K562 (cell line): ENCODE results near the gene COL23A1. TPM values are rescaled to one million over a fixed set of nuclear protein-coding genes. Genes with fewer than 3 reads are reported as not detected.
A peak's percentile ranks its signal among the peaks of the same experiment; 100 is the strongest.

ENCODE experiments used
- ATAC-seq: fragments of 200-7000 bp; cut with Tn5 transposase; 3 replicates; pipeline ENCODE4 v1.9.1; 2020; ENCODE audit warnings: moderate library complexity
- BruUV-seq: library from RNA; stranded (reverse); fragments of 400-500 nt; replicated peaks from 2 replicates; lab custom pipeline; 2021; lab: Mats Ljungman, UMichigan
- CTCF ChIA-PET: fragments of 300-600 bp; formaldehyde crosslinking; extraction: SDS; loops from one replicate; lab custom pipeline; 2021; ENCODE audit warnings: low intra/inter-chr PET ratio; lab: Yijun Ruan, JAX
- POLR2A ChIA-PET: fragments of 300-600, 350-650 bp; sonication (Branson Sonifier 250); formaldehyde crosslinking; extraction: SDS; loops from one replicate; lab custom pipeline; 2021; ENCODE audit warnings: antibody characterized with exemption, inconsistent platforms; lab: Yijun Ruan, JAX
- DNase-seq, 4 experiments: peaks; one replicate each; pipeline versions ENCODE4 v3.0.0 to v3.0.0-alpha.2; 2011 to 2018; ENCODE audit warnings: low spot score in 3 of 4, mixed read lengths in 3 of 4; ENCODE audit errors: extremely low read depth in 1 of 4
- FAIRE-seq: peaks from 2 replicates; lab custom pipeline; 2011; peaks lifted over from hg19 to GRCh38; lab: Jason Lieb, UNC
- H2AFZ ChIP-seq: 2 replicates; pipeline ENCODE4 v1.6.0; 2011; ENCODE audit warnings: low read depth, low read length, control low read depth, inconsistent platforms
- H3K27ac ChIP-seq: fragments of 200-600 bp; 3 replicates; pipeline ENCODE4 v1.8.0; 2011; ENCODE audit warnings: low read depth, mild to moderate bottlenecking, control low read depth, inconsistent platforms, low read length, moderate library complexity, mixed read lengths; ENCODE audit errors: extremely low read depth
- H3K27me3 ChIP-seq, 2 experiments: fragments of 300-600 bp in 1 of 2; 2 replicates in 1 of 2; 3 replicates in 1 of 2; pipeline versions ENCODE4 v1.6.0 to v1.8.0; 2011; ENCODE audit warnings: inconsistent platforms in 2 of 2, low read length in 2 of 2, mild to moderate bottlenecking in 1 of 2, mixed read lengths in 1 of 2, moderate library complexity in 1 of 2; ENCODE audit not compliant: control insufficient read depth in 2 of 2, insufficient read depth in 2 of 2
- H3K36me3 ChIP-seq: fragments of 300-600 bp; 3 replicates; pipeline ENCODE4 v1.8.0; 2011; ENCODE audit warnings: mild to moderate bottlenecking, low read length, inconsistent platforms; ENCODE audit not compliant: control insufficient read depth, insufficient read depth
- H3K4me1 ChIP-seq, 2 experiments: fragments of 200-600 bp in 1 of 2; replicated peaks in 1 of 2; 2 replicates in 1 of 2; 3 replicates in 1 of 2; pipeline versions ENCODE4 v1.5.1 to v1.8.0; 2011; ENCODE audit warnings: inconsistent platforms in 2 of 2, low read length in 2 of 2, mild to moderate bottlenecking in 1 of 2, mixed read lengths in 1 of 2, moderate library complexity in 1 of 2; ENCODE audit not compliant: control insufficient read depth in 2 of 2, insufficient read depth in 2 of 2
- H3K4me2 ChIP-seq: 2 replicates; pipeline ENCODE4 v1.6.1; 2011; ENCODE audit warnings: low read length, control low read depth, inconsistent platforms, mixed read lengths; ENCODE audit not compliant: insufficient read depth
- H3K4me3 ChIP-seq: fragments of 200-600 bp; sonication (generic), shearing (Covaris generic); 2 replicates; pipeline ENCODE4 v1.5.1; 2016; ENCODE audit warnings: control low read depth, inconsistent platforms
- H3K79me2 ChIP-seq: fragments of 200-600 bp; 3 replicates; pipeline ENCODE4 v1.8.0; 2011; ENCODE audit warnings: low read length, inconsistent platforms; ENCODE audit not compliant: control insufficient read depth, insufficient read depth
- H3K9ac ChIP-seq, 2 experiments: 2 replicates each; pipeline versions ENCODE4 v1.6.0 to v1.6.1; 2011; ENCODE audit warnings: low read depth in 2 of 2, low read length in 2 of 2, control low read depth in 1 of 2, inconsistent platforms in 1 of 2, mild to moderate bottlenecking in 1 of 2, mixed read lengths in 1 of 2; ENCODE audit not compliant: insufficient read depth in 1 of 2
- H3K9me1 ChIP-seq: one replicate; pipeline ENCODE4 v1.6.0; 2011; ENCODE audit warnings: inconsistent platforms, mild to moderate bottlenecking, low read length, moderate library complexity; ENCODE audit not compliant: control insufficient read depth, insufficient read depth
- H3K9me3 ChIP-seq: replicated peaks from 2 replicates; pipeline ENCODE4 v1.5.1; 2011; ENCODE audit warnings: low read depth, low read length, inconsistent platforms; ENCODE audit not compliant: control insufficient read depth, insufficient read depth
- H4K20me1 ChIP-seq: replicated peaks from 2 replicates; pipeline ENCODE4 v1.6.1; 2011; ENCODE audit warnings: low read length, inconsistent platforms, mixed read lengths; ENCODE audit not compliant: control insufficient read depth, insufficient read depth
- CREB1 ChIP-seq, 2 experiments: sonication (generic) in 1 of 2; formaldehyde crosslinking in 1 of 2; IDR thresholded peaks; 2 replicates each; pipeline versions ENCODE4 v1.6.1 to v1.8.0; 2012 to 2022; ENCODE audit warnings: inconsistent platforms in 1 of 2, mild to moderate bottlenecking in 1 of 2, missing genetic modification reagents in 1 of 2, moderate library complexity in 1 of 2
- CREBBP ChIP-seq: IDR thresholded peaks from one replicate; pipeline ENCODE4 v1.6.1; 2012; ENCODE audit warnings: low read depth, mild to moderate bottlenecking, control low read depth, inconsistent platforms, low read length
- DNMT1 ChIP-seq: fragments of 450-650 bp; IDR thresholded peaks from 2 replicates; pipeline ENCODE4 v1.6.1; 2016; ENCODE audit warnings: antibody characterized with exemption, mild to moderate bottlenecking
- EGR1 ChIP-seq: fragments of 450-650 bp; conservative IDR thresholded peaks from 2 replicates; pipeline ENCODE4 v1.6.1; 2017; ENCODE audit warnings: mild to moderate bottlenecking
- HDAC6 ChIP-seq: IDR thresholded peaks from 2 replicates; pipeline ENCODE4 v1.6.1; 2012; ENCODE audit warnings: low read depth, mild to moderate bottlenecking, control low read depth, inconsistent platforms, low read length, moderate library complexity
- KHSRP ChIP-seq: fragments of 450-650 bp; IDR thresholded peaks from 2 replicates; pipeline ENCODE4 v1.6.1; 2017
- LCOR ChIP-seq: sonication (generic); formaldehyde crosslinking; IDR thresholded peaks from 2 replicates; pipeline ENCODE4 v1.8.0; 2022; ENCODE audit warnings: mild to moderate bottlenecking, missing genetic modification reagents
- MNT ChIP-seq, 2 experiments: fragments of 450-650 bp; conservative IDR thresholded peaks; 2 replicates each; pipeline ENCODE4 v1.6.1; 2017; ENCODE audit warnings: mild to moderate bottlenecking in 2 of 2, moderate library complexity in 2 of 2
- NR2C2 ChIP-seq, 2 experiments: fragments of 200-800 bp in 1 of 2; sonication (Bioruptor generic) in 1 of 2; sonication (generic) in 1 of 2; formaldehyde crosslinking in 1 of 2; IDR thresholded peaks; 2 replicates each; pipeline versions ENCODE4 v1.6.1 to v1.8.0; 2016 to 2022; ENCODE audit warnings: mild to moderate bottlenecking in 1 of 2, missing compliant biosample characterization in 1 of 2, missing genetic modification characterization in 1 of 2, missing genetic modification reagents in 1 of 2
- PCBP2 ChIP-seq: fragments of 200-400 bp; formaldehyde crosslinking; IDR thresholded peaks from 2 replicates; pipeline ENCODE4 v1.6.1; 2018; ENCODE audit warnings: low read length, low read depth, mild to moderate bottlenecking, moderate library complexity; ENCODE audit not compliant: poor library complexity, severe bottlenecking
- POLR2B ChIP-seq: fragments of 450-650 bp; IDR thresholded peaks from 2 replicates; pipeline ENCODE4 v1.6.1; 2018; ENCODE audit warnings: low read depth; ENCODE audit not compliant: partially characterized antibody
- PTRF ChIP-seq: fragments of 450-650 bp; IDR thresholded peaks from 2 replicates; pipeline ENCODE4 v1.6.1; 2016; ENCODE audit warnings: mild to moderate bottlenecking, missing genetic modification characterization, missing compliant biosample characterization
- RBM25 ChIP-seq: fragments of 200-400 bp; formaldehyde crosslinking; IDR thresholded peaks from 2 replicates; pipeline ENCODE4 v1.6.1; 2018; ENCODE audit warnings: low read length, low read depth, moderate library complexity; ENCODE audit not compliant: severe bottlenecking
- ZBTB49 ChIP-seq: sonication (generic); formaldehyde crosslinking; IDR thresholded peaks from 2 replicates; pipeline ENCODE4 v1.8.0; 2022; ENCODE audit warnings: missing genetic modification reagents, mild to moderate bottlenecking, borderline replicate concordance
- ZNF239 ChIP-seq: fragments of 250-450 bp; sonication (Bioruptor Pico); IDR thresholded peaks from 2 replicates; pipeline ENCODE4 v1.4.0; 2020; ENCODE audit warnings: mild to moderate bottlenecking
- ZNF354B ChIP-seq: fragments of 250-450 bp; sonication (Bioruptor Pico); IDR thresholded peaks from 2 replicates; pipeline ENCODE4 v1.4.0; 2020
- ZNF507 ChIP-seq: conservative IDR thresholded peaks from 2 replicates; pipeline ENCODE4 v1.6.1; 2017; ENCODE audit warnings: missing genetic modification characterization, missing compliant biosample characterization
- WGBS: fragments of 100-300 bp; shearing (Covaris generic); methylation state at CpG from one replicate; pipeline ENCODE4 v1.1.6; 2016; ENCODE audit warnings: low coverage, mixed read lengths; ENCODE audit not compliant: insufficient coverage; ENCODE audit errors: missing lambda C conversion rate; 5-methylcytosine and 5-hydroxymethylcytosine counted together
- in situ Hi-C: fragments of 300-500 bp; cut with MboI; formaldehyde crosslinking; loops from 4 replicates; pipeline ENCODE4 v1.15.0; 2018; ENCODE audit warnings: inconsistent platforms, mixed read lengths
- intact Hi-C: fragments of 100-400 bp; cut with micrococcal nuclease; formaldehyde crosslinking; loops from 2 replicates; pipeline ENCODE4 v1.14.2; 2022
- polyA plus RNA-seq, 8 experiments: library from polyadenylated mRNA; depleted of rRNA in 4 of 8; stranded (reverse) in 5 of 8; unstranded in 3 of 8; fragments of >200 nt; fragmentation: Nextera tagmentation in 2 of 8; fragmentation: Illumina TruSeq in 1 of 8; extraction: Ambion mirVana in 2 of 8; extraction: Trizol in 1 of 8; gene quantifications; 2 replicates each; pipeline versions ENCODE4 v1.2.1 to v1.2.3, GENCODE V29; 2011 to 2014; ENCODE audit warnings: inconsistent platforms in 1 of 8, missing spikeins in 1 of 8
- total RNA-seq, 7 experiments: library from RNA; depleted of rRNA in 6 of 7; stranded (reverse); fragments of >200 nt in 6 of 7; fragmentation: Illumina TruSeq in 2 of 7; extraction: Trizol in 2 of 7; gene quantifications; 2 replicates each; pipeline versions ENCODE4 v1.2.1 to v1.2.3, GENCODE V29; 2011 to 2021; ENCODE audit warnings: low replicate concordance in 1 of 7
- TF ChIP-seq, protein P1 (sequence below): IDR thresholded peaks from 2 replicates; pipeline ENCODE4 v1.6.1; 2014; ENCODE audit warnings: antibody characterized with exemption

The COL23A1 gene
- total and polyA plus RNA-seq, 9 of the 15 experiments (the other 6 are each of a cell fraction or from before 2014, with no cell fraction given): 0.09 TPM; not detected in 8

DNA sequence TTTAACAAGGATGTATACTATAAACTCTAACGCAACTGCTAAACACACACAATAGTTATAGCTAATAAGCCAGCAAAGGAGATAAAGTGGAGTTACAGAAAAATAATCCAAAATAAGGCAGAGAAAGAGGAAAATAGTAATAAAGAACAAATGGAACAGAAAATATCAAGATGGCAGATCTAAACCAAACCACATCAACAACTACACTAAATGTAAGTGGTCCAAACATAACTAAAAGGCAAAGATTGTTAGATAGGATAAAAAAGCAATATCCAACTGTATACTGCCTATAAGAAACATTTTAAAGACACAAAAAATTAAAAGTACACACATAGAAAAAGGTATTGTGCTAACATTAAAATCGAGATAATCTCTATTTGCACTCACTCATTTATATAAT, 5.6 kb upstream of the COL23A1 start:
- intact Hi-C loops (no loop called here), in situ Hi-C loops (no loop called here)
- CTCF ChIA-PET: no interaction called here

More for the DNA sequence above, 5.6 kb upstream of the COL23A1 start:
- Histone ChIP-seq H3K79me2 (no peaks in the 10 kb centered on the region), H3K9me3 (peaks cover 4% of the 10 kb centered on the region; the same call in 1 of the 2 replicates), H3K27me3 (peaks cover 0 to 10% of the 10 kb centered on the region in 2 experiments; a peak in 1 of 5 replicates), H3K4me1 (no peaks in the 10 kb centered on the region; a peak in 1 of 5 replicates), H3K36me3 (peaks cover 2% of the 10 kb centered on the region; the same call in 1 of the 3 replicates), H3K4me3 (no peak overlapping the region), H4K20me1 (no peaks in the 10 kb centered on the region), H3K9ac (no peak overlapping the region), H3K9me1 (no peaks in the 10 kb centered on the region), H3K27ac (no peak overlapping the region), H2AFZ (no peak overlapping the region), H3K4me2 (no peak overlapping the region)
- WGBS: 25% methylated on average over 2 of the region's 2 CpGs
- TF ChIP-seq ZNF354B (CRISPR knock-in tag) (peak; percentile 82), ZNF239 (CRISPR knock-in tag) (no peak), LCOR (CRISPR knock-in tag) (no peak), MNT (conservative IDR thresholded peaks at IDR 0.05) (no peak), PTRF (tag) (no peak), CREB1 (IDR thresholded peaks at IDR 0.05) (no peak), CREB1 (CRISPR knock-in tag; IDR thresholded peaks at IDR 0.05) (no peak), CREBBP (no peak), DNMT1 (no peak), PCBP2 (no peak), HDAC6 (no peak), ZNF507 (peak; percentile 97), EGR1 (no peak), RBM25 (peak; percentile 26), NR2C2 (CRISPR knock-in tag; IDR thresholded peaks at IDR 0.05) (no peak), NR2C2 (tag; IDR thresholded peaks at IDR 0.05) (no peak), KHSRP (no peak), ZBTB49 (no peak), POLR2B (no peak)
- TF ChIP-seq, protein P1, sequence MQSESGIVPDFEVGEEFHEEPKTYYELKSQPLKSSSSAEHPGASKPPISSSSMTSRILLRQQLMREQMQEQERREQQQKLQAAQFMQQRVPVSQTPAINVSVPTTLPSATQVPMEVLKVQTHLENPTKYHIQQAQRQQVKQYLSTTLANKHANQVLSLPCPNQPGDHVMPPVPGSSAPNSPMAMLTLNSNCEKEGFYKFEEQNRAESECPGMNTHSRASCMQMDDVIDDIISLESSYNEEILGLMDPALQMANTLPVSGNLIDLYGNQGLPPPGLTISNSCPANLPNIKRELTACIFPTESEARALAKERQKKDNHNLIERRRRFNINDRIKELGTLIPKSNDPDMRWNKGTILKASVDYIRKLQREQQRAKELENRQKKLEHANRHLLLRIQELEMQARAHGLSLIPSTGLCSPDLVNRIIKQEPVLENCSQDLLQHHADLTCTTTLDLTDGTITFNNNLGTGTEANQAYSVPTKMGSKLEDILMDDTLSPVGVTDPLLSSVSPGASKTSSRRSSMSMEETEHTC: no peak
- DNase-seq (no peak), FAIRE-seq (no peak), ATAC-seq (no peak)
- no TSS peak for BruUV-seq
- POLR2A ChIA-PET: interaction anchor here (1.1 kb wide), 1 partner anchor 31 kb away, joined by 4 read pairs; no protein-coding TSS in a partner anchor
